ENCODE measurements around the gene CEP41.
A peak's percentile ranks its signal among the peaks of the same experiment; 100 is the strongest.

Gene CEP41

GRCh38 chr7:130417213-130417612 is 23.6 kb downstream of the CEP41 start:
- DNase-seq = no peak

GRCh38 chr7:130415006-130415405 is 25.8 kb downstream of the CEP41 start:
- no peak for DNase-seq

- DNase-seq = no peak
Observed at GRCh38 chr7:130413201-130413600, 27.6 kb downstream of the CEP41 start.

GRCh38 chr7:130410868-130411541 is 29.8 kb downstream of the CEP41 start:
- no peak for DNase-seq

- no peak for DNase-seq
Observed at GRCh38 chr7:130409712-130410072, 31.1 kb downstream of the CEP41 start.

- DNase-seq = no peak
Observed at GRCh38 chr7:130409067-130409711, 31.6 kb downstream of the CEP41 start.

- DNase-seq = no peak
Observed at GRCh38 chr7:130405003-130405402, 35.8 kb downstream of the CEP41 start.

GRCh38 chr7:130401578-130401977 is 39.2 kb downstream of the CEP41 start:
- no peak for DNase-seq

- DNase-seq = no peak
Observed at GRCh38 chr7:130401101-130401500, 39.7 kb downstream of the CEP41 start.

GRCh38 chr7:130400120-130400572 is 40.7 kb downstream of the CEP41 start:
- DNase-seq = no peak

- DNase-seq = peak; percentile 43 to 55 (median 43)
Observed at GRCh38 chr7:130398526-130399090, 42.2 kb downstream of the CEP41 start.

GRCh38 chr7:130397758-130398073 is 43.1 kb downstream of the CEP41 start:
- no peak for DNase-seq

GRCh38 chr7:130397051-130397757 is 43.6 kb downstream of the CEP41 start:
- no peak for DNase-seq

GRCh38 chr7:130396109-130396508 is 44.7 kb downstream of the CEP41 start:
- DNase-seq = no peak

- DNase-seq = no peak
Observed at GRCh38 chr7:130395421-130395820, 45.4 kb downstream of the CEP41 start.

GRCh38 chr7:130394421-130395195 is 46.2 kb downstream of the CEP41 start:
- DNase-seq = no peak

GRCh38 chr7:130393841-130394411 is 46.9 kb downstream of the CEP41 start:
- DNase-seq = peak; percentile 39 to 44 (median 40)

GRCh38 chr7:130393101-130393561 is 47.7 kb downstream of the CEP41 start:
- DNase-seq = no peak

GRCh38 chr7:130390486-130390885 is 50.3 kb downstream of the CEP41 start:
- no peak for DNase-seq

GRCh38 chr7:130388671-130389070 is 52.1 kb downstream of the CEP41 start:
- DNase-seq = no peak

- no peak for DNase-seq
Observed at GRCh38 chr7:130387628-130388403, 53.0 kb downstream of the CEP41 start.

GRCh38 chr7:130387306-130387627 is 53.5 kb downstream of the CEP41 start:
- DNase-seq = no peak
